NCI-H82 (cell line): ENCODE results near the gene MAB21L4.

Source experiments
- DNase-seq: peaks from one replicate; lab custom pipeline; 2025; lab: John Stamatoyannopoulos, UW

MAB21L4 gene

DNA sequence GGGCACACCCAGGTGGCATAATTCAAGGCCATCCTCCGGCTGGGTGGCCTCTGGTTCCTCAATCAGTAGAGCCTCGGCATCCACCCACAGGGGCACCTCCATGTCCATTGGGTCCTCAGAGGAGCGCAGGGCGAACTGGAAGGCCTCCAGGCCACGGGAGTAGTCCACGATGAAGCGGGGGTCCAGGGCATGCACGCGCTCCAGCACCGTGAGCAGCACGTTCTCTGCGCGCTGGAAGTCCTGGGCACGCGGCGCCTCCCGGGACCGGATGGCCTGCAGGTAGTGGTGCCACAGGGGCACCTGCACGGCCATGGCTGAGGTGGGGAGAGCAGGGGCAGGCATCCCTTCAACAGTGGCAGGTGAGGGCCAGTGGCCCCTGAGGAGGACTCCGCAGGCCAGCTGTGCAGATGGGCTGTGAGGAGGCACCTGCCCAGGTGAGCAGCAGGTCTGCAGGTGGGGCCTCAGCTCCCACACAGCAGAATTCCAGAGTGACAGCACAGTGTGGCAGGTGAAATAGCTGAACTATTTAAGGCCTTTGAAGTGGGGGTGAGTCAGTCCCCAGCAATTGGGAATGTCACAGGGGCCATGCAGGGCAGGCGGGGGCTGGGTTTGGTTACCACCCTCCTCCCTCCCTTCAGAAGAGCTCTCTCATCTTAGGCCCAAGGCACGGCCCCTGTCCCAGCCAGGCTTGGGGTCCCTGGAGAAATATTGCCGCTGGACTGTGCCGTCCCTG lies at the start of gene MAB21L4:
MAB21L4 (minus strand) TSS at position 501 of the 733 bp plus-strand sequence; CDS start at position 342, 159 bp downstream.
- DNase-seq = no peak

GRCh38 chr2:240936106-240936505 lies 40.1 kb upstream of the MAB21L4 start:
- DNase-seq = no peak

DNA sequence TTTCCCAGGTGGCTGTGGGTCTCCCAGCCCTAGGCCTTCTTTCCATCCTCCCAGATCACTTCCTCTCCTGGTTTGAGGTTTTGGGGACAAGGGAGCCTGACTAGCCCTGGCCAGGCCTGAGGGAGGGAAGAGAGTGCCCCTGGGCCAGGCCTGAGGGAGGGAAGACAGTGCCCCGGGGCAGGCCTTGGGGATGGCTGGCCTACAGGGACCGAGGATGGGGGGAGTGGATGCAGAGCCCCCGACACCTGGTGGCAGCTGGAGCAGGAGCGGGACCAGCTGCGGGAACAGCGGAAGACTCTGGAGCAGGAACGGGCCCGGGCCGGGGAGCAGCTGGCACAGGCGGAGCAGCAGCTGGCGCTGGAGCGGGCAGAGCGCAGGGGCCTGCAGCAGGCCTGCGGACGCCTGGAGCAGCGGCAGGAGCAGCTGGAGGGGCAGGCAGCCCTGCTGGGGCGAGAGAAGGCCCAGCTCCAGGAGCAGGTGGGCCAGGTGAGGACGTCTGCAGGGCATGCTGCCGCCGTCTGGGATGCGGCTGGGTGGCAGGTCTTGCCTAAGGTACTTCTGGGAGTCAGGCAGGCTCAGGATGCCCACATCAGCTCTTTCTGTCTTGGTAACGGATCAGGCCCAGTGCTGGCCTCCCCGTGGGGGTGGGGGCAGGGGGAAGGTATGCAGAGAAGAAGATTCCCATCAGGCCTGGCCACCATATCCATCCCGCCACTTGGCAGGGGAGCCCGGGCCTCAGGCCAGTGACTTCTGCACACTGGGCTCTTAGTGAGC lies 39.3 kb upstream of the MAB21L4 start:
- DNase-seq = no peak

DNA sequence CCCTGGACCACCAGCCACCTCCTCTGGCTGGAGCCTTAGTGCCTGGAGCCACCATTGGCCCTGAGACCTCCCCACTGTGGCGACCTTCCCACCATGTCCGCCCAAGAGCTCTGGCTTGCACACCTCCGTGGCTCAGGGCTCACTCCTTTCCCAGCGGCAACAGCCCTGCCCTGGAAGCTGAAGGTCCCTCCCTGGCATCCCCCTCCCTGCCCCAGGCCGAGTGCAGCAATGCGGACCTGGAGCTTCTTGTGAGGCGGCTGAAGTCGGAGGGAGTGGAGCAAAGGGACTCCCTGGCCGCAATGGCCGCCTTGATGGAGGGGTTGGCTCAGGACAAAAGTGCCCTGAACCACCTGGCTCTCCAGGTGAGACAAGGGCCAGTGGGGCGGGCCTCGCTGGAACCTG lies 38.7 kb upstream of the MAB21L4 start:
- DNase-seq = no peak

GRCh38 chr2:240933966-240934700 lies 38.2 kb upstream of the MAB21L4 start:
- no peak for DNase-seq

DNA sequence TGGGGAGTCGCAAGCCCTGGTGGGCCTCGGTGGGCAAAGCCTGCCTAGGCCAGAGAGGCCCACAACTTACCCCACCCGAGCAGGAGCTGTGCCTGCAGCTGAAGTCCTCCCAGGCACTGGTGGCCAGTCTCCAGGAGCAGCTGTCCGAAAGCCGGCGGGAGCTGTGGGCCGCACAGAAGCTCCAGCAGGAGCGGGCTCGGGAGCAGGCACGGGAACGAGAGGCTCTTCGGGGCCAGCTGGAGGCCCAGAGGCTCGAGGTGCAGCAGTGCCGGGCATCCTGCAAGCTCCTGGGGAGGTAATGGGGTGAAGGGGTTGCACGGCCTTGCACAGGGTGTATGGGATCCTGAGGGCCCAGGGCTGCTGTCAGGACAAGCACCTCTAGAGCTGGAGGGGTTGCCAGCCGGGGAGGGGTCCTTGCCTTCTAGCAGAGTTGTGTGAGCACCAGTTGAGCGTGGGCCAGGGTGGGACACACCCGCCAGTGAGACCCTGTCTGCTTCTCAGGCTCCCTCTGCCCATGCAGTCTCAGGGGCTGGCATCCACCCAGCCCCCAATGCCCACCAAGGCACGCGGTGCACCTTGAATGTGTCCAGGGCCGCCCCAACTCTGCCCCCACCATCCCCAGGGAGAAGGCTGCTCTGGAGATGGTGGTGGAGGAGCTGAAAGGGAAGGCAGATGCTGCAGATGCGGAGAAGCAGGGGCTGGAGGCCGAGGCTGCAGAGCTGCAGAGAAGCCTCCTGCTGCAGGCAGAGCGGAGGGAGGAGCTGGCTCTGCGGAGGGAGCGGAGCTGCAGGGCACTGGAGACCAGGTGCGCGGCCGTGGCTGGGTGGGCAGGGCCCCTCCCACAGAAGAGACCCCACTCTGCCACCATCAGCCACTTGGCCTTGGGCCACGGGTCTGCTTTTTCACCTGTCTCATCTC lies 37.4 kb upstream of the MAB21L4 start:
- no peak for DNase-seq

GRCh38 chr2:240932724-240933047 lies 36.7 kb upstream of the MAB21L4 start:
- no peak for DNase-seq

- no peak for DNase-seq
Measured at GRCh38 chr2:240932001-240932723, 36.2 kb upstream of the MAB21L4 start.

GRCh38 chr2:240931319-240931949 lies 35.5 kb upstream of the MAB21L4 start:
- DNase-seq = no peak

GRCh38 chr2:240930631-240931318 lies 34.8 kb upstream of the MAB21L4 start:
- no peak for DNase-seq

DNA sequence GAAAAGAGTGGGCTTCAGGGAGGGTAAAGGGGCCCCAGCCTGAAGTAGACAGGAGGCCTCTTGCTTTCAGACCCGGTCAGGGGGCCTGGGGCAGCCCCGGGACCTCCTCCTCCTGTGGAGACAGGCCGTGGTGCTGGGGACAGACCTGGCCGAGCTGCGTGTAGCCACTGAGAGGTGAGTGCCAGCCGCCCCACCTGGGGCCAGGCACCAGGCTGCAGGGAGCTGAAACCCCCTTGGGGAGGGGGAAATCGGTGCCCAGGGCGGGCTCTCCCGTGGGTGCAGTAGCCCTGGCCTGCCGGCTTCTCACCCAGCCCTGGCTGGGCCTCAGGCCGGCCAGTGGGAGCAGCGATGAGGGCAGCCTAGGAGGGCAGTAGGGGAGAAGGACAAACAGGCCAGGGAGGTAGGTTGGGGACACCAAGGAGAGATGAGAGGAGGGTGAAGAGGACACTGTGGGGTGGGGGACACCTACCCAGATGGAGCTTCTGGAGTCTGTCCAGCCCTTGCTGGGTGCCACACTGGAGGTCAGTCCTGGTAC lies 34.2 kb upstream of the MAB21L4 start:
- no peak for DNase-seq

GRCh38 chr2:240929364-240930095 lies 33.6 kb upstream of the MAB21L4 start:
- no peak for DNase-seq

DNA sequence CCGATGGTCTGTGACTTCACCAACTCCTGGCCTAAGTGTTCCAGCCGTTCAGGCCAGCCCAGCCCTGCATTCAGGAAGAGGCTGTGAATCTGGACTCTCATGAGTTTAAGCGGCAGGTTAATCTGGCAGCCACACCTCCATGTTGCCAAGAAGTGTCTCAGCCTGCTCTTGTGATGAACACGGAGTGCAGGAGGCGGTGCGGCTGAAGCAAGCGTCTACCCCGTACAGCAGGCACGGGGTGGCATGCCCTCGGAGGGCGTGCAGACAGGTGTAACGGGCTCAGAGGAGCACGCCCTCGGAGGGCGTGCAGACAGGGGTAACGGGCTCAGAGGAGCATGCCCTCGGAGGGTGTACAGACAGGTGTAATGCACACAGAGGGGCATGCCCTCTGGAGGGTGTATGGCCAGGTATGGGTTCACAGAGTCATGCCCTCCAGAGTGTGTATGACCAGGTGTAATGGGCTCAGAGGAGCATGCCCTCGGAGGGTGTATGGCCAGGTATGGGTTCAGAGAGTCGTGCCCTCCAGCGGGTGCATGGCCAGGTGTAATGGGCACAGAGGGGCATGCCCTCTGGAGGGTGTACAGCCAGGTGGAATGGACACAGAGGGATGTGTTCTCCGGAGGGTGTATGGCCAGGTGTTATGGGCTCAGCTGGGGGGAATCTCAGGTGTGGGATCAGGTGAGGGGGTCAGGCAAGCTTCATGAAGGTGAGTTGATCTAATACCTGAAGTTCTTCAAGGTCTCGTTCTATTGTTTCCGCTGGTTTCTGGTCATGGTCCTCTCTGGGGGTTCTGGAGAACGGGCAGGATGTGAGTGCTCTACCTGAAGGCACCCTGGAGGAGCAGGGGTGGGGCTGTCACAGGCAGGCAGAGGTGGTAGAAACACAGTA lies 32.8 kb upstream of the MAB21L4 start:
- DNase-seq = no peak

- no peak for DNase-seq
Measured at GRCh38 chr2:240927390-240927781, 31.4 kb upstream of the MAB21L4 start.

GRCh38 chr2:240926516-240927389 lies 30.8 kb upstream of the MAB21L4 start:
- peak; percentile 39 for DNase-seq

DNA sequence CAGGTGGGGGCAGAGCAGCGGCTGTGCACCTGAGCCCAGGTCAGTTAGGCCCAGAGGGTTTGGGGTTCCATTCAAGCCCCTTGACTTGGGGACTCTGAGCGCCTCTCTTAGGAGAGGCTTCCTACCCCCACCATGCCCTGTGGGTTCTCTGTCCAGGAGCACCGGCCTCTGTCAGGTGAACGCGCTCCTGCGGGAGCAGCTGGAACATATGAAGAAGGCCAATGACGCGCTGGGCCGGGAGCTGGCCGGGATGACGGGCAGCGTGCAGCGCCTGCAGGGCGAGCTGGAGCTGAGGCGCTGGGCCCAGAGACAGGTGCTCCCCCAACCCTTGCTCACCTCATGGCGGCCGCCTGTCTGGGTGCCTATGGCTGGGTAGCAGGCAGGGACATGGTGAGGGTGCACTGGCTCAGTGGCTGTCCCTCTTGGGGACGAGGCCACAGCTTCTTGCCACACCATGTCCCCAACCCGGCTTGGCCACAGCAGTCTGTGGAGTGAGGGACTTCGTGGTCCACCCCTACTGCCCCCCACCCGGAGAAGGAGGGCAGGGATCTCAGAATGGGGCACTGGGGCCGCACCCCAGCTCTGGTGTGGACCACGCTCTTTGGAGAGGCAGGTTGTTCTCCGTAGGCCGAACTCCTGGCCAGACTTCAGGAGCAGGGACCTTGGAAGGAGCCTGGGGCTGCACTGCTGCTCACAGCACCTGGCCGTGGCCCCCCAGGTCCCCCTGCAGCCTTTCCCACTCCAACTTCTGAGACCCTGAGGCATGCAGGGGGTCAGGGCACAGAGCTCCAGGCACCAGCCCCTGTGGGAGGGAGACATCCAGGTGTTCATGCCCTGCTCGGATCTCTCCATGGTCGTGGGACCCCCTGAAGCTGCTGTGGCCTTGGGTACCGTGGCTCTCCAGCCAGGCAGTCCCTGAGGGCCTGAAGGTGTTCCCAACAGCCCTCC lies 29.9 kb upstream of the MAB21L4 start:
- DNase-seq = peak; percentile 21
